ENCODE measurements around the gene PLXDC2.

Gene PLXDC2

DNA sequence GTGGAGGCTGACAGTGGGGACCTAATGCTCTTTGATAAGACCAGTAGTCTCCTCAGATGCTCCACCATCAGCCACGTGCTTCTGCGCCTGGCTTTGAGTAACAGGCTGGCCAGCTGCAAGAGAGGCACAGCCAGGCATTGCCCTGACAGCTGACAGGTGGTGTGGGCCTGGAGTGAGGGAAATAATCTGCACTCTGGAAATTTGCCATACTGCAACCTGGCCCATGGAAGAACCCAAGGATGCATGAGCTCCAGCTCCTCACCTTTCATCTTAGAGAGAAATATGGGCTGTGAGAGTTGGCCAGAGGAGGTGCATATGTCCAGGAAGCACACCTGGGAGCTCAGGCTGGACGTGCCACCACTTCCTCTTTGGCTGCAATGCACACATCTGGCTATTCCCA lies 118.9 kb downstream of the PLXDC2 start:
- no peak for DNase-seq (ENCODE audit: low read depth in 2 of 2, low spot score in 1 of 2)

DNA sequence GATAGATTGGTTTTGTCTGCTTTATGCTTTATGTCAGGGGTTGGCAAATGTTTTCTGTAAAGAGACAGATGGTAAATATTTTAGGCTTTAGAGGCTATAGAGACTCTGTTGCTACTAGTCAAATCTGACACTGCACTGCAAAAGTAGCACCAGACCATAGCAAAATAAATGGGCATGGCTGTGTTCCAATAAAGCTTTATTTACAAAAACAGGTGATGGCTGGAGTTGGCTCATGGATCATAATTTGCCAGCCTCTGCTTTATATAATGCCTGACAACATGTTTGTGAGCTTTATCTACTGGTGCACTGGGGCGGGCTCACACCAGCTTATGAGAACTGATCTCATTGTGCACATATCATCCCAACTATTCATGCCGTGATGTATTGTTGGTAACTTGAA lies 120.1 kb downstream of the PLXDC2 start:
- DNase-seq (ENCODE audit: low read depth in 2 of 2, low spot score in 1 of 2): no peak

DNA sequence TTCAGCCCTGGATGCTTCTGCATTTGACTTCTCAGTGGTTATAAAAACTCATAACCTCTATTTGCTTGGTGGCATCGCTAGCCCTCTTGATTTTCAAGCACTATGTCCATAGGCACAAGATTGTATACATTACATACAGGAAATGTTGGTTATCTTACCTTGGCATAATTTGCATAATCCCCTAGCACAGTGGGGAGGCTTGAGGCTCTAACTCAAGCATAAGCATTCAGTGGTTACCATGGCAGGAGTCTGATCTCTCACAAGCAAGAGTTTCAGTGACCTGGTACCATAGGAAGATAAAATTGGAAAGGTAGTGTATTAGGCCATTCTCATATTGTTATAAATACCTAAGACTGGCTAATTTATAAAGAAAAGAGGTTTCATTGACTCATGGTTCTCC lies 121.8 kb downstream of the PLXDC2 start:
- no peak for DNase-seq (ENCODE audit: low read depth in 2 of 2, low spot score in 1 of 2)

DNA sequence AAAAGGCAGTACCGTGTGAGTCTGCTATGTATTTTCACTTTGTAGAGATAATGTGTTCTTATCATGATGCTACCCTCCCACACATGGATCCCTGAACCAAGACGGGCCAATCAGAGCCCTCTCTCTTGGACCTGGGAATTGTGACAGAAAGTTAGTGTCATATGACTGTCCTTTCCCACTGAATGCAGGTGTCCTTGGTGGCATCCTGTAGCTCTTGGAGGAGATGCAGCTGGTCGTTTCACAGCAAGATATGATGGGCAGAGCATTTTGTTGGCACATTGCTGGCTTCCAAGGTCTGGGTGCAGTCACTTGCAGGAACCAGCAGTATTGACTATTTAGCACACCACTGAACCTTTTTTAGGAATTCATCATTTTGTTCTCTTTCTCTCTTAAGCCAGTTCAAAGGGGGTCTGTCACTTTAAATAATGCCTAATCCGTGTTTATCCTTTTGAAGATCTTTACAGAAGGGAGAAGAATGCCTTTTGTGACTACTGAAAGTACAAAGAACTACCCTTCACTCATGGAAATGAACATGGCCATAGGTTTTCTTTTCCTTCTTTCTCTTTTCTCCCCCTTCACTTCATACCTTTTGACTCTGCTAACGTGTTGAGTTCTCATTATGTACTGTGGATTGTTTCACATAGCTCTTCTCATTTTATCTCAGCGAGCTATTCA lies 125.1 kb downstream of the PLXDC2 start:
- DNase-seq (ENCODE audit: low read depth in 2 of 2, low spot score in 1 of 2): no peak

DNA sequence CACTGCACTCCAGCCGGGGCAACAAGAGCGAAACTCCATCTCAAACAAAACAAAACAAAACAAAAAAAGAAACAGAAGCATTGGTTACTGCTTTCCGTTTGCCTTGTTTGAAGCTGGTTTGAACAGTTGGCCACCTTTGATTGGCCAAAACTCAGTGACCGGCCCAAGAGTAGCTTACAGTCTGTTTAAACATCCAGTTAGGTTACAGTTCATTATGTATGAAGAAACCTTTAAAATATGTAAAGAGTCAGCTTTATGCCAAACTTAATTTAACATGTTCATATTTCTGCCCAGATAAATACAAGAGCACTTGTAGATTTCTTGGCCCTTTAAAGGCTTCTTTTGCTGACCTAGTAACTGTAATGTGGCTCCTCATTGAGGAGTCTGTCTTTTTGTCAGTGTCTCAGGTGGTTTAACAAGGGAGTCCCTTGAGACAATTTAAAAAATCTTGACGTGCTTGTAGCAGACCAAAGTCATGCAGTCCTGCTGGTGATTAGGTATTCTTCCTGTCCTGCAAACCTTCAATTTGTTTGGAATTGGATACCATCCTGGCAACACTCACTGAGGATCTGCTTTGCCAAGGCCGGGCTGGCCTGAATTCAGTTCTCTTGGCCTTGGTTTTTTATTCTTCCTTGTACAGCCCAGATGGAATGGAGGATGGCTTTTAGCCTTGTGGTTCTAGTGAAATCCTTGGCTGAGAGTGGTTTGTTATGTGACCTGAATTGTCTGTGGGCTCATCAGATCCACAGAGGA lies 128.9 kb downstream of the PLXDC2 start:
- no peak for DNase-seq (ENCODE audit: low read depth in 2 of 2, low spot score in 1 of 2)

DNA sequence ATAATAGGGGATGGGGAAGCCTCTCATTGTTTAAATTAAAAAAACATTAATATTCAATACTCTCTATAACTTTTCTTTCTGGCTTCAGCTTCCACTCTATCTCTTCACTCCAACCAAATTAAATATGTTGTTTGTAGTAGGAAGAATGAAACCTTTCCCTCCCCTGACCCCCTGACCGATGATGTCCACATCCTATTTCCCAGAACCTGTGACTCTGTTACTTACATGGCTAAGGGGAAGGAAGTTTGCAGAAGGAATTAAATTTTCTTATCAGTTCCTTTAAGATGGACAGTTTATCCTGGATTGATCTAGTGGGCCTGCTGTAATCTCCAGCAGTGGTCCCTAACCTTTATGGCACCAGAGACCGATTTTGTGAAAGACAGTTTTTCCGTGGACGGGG lies 130.0 kb downstream of the PLXDC2 start:
- no peak for DNase-seq (ENCODE audit: low read depth in 2 of 2, low spot score in 1 of 2)

DNA sequence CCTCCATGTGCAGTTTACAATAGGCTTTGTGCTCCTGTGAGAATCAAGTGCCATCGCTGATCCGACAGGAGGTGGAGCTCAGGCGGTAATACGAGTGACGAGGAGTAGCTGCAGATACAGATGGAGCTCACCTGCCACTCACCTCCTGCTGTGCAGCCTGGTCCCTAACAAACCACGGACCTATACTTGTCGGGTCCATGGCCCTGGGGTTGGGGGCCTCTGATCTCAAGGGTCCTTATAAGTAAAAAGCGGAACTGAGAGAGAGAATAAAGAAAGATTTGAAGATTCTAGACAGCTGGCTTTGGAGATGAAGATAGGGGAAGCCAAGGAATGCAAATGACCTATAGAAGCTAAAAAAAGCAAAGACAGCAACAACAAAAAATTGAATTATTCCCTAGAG lies 130.6 kb downstream of the PLXDC2 start:
- no peak for DNase-seq (ENCODE audit: low read depth in 2 of 2, low spot score in 1 of 2)

DNA sequence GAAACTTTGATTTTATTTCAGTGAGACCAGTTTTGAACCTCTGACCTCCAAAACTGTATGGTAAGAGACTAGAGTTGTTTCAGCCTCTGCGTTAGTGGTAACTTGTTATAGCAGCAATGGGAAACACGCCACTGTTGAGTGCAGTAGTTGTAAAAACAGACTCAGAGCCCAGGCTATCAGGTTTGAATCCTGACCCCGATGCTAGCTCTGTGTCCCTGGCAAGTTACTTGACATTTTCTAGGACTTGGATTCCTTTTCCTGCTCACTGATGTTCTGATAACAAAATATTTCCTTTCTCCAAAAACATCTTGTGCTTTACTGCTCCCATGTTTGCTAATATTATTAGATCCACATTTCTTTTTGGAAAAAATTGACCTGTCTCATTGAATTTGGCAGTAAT lies 131.0 kb downstream of the PLXDC2 start:
- DNase-seq (ENCODE audit: low read depth in 2 of 2, low spot score in 1 of 2): no peak

DNA sequence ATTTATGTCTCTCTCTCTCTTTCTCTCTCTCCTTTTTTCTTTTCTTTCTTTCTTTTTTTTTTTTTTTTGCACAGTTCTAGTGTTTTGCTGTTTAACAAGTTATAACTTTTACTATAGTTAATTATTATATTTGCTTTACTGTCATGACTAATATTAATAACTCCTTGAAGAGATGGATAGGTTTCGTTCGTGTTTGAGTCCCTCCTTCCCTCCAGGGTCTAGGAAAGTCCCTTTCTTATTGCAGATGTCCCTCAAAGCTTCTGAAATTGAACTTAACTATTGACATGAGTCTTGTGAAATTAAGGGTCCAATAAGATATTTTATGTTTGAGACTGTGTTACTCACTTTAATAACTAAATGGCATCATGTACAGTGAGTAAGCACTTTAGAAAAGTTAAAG lies 131.4 kb downstream of the PLXDC2 start:
- DNase-seq (ENCODE audit: low read depth in 2 of 2, low spot score in 1 of 2): no peak

DNA sequence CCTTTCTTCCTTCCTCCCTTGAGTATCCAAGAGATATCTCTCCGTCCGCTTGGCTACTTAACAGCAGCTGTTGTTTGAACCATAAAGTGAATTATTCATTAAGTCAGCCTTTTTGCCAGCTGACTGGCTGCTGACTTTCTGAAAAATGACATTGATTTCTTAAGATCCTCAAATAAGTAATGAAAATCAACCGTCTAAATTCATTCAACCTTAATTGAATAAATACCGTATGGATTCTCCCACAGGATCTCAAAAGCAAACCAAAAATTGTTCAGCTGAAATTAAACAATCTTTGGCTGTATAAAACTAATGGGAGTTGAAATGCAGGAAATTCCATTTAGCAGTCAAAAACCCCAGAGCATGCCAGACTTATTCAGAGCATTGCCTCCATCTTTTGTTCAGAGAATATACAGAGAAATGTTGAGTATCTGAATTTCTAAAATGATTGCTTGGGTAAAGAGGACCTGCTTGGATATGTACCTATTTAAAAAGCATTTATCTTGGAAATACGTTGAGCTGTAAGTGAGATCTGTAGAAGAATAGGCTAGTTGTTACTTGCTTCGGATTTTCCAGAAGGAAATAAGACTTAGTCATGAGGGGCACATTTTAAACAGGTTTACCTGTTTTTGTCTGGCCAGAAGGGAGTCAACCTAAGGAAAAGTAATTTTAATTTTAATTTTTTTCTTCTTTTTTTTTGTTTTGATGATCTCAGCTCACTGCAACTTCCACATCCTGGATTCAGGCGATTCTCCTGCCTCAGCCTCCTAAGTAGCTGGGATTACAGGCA lies 136.2 kb downstream of the PLXDC2 start:
- DNase-seq (ENCODE audit: low read depth in 2 of 2, low spot score in 1 of 2): no peak

DNA sequence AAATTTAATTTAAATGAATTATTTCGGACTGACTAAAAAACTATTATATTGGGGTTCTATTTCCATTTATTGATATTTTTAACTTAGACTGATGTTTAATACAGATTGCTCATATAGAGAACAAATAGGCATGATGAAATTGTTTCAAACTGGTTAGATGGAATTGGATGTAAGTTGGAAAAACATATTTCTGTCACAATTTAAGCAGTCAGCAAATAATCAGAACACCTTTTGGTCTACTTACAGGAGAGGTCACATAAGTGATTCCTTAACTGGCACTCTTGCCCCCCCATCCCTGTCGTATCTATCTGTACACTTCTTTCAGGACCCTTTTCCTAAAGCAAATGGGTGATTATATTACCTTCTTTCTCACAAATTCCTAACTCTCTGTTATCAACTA lies 138.4 kb downstream of the PLXDC2 start:
- DNase-seq (ENCODE audit: low read depth in 2 of 2, low spot score in 1 of 2): no peak

DNA sequence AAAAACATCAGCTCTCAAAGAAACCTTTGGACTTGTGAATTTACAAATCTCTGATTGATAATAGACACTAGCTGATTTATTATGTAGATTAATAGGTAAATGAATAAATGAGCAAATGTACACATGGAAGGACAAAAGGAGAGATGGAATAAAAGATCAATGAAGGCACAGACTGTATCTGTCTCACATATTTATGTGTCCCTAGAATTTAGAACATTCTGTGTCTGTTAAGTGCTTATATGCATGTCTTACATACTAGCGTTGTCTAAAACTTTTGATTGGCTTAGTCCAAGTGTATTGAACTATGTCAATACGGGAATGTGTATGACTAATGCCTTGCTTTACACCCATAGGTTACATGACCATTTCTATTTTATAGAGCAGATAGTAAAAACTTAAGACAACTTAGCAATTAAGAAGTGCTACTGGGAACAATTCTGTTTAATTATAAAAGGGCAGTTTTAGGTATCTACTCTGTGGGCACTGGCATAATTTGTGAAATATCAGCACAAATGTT lies 140.3 kb downstream of the PLXDC2 start:
- DNase-seq (ENCODE audit: low read depth in 2 of 2, low spot score in 1 of 2): no peak

DNA sequence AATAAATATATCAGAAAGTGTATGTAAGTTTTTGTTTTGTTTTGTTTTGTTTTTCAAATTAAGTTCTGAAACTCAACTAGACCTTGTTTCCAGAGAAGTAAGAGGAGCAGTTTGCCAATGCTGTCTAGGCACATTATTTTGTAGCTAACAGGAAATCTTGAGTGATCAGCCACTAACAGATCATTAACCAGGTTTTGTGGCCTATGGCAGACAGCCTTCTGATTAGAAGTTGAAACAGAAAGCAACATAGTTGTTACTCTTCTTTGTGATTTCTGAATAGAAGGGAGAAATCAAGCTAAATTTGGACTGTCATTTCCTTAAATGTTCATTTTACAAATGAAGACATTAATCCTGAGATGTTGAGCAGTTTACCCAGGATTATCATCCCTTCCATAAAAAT lies 142.6 kb downstream of the PLXDC2 start:
- no peak for DNase-seq (ENCODE audit: low read depth in 2 of 2, low spot score in 1 of 2)

DNA sequence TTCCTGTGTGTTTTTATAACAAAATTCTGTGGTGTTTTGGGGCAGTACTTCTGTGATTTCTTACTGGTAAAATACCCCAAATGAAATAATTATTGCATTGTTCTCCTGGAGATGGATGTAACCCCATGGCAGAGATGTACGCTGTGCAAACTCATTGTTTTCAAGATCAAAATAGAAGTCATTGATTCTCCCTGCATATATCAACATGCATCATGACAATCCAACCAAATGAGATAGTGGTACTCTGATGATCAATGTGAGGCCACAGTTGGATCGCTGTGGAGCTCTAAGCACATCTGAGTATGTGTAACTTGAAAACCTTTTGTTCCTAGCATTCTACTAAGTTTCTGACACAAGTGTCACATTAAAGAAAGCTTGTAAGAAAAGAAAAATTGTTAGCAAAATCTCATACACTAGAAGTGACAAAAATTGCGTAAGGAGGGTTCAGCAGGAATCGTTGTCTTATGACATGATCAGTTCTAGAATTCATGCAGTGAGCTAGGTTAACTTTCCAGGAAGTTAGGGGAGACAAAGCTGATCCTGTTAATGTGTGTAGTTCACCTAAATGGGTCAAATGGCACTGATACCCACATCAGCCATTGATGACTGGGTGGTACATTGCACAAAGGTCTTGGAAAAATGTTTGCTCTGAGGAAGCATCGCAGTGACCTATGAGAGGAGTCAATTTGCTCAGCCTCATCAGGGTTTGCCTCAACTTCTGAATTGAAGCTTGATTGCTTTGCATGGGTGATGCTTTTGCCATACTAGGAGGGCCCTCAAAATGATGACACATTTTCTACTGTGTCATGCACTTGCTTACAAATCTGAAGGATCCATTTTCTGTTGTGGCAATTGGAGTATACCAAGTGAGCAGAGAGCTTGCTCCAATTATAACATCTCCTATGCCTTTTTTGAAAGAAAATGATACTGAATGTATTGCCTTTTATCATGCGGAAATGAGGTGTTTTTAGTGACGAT lies 145.1 kb downstream of the PLXDC2 start:
- DNase-seq (ENCODE audit: low read depth in 2 of 2, low spot score in 1 of 2): no peak

DNA sequence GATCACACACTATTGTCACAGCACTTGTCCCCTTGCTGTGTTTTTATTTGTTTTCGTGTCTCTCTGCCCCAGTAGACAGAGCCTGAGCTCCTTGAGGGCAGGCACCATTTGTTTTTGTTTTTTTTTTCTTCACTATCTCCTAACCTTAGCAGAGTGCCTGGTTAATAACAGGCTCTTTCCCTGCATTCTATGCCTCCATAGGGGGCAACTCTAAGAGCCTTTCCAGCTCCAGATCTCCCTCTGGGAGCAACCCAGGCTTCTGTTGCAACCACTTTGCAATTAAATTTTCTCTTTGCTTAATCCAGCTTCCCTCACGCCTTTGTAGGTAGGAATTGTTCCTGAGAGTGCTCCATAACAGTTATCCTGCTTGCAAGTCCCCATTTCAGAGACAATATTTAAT lies 148.4 kb downstream of the PLXDC2 start:
- no peak for DNase-seq (ENCODE audit: low read depth in 2 of 2, low spot score in 1 of 2)

DNA sequence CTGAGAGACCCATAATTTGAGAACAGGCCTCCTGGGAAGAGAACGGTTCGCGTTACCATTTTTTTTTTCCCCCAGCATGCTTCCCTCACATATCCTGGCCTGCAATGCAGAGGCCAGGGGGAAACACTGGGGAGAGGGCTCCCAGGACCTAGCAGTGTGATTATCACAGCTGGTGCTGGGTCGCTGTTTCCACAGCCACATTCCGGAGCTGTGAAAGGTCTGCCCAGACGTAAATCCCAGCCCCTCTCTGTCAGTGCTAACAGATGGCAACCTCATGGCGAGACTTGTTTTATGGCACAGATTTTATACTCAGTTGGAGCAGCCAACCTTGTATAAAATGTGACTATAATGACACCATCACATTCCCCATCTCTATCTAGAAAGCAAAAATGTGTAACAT lies 150.5 kb downstream of the PLXDC2 start:
- no peak for DNase-seq (ENCODE audit: low read depth in 2 of 2, low spot score in 1 of 2)

DNA sequence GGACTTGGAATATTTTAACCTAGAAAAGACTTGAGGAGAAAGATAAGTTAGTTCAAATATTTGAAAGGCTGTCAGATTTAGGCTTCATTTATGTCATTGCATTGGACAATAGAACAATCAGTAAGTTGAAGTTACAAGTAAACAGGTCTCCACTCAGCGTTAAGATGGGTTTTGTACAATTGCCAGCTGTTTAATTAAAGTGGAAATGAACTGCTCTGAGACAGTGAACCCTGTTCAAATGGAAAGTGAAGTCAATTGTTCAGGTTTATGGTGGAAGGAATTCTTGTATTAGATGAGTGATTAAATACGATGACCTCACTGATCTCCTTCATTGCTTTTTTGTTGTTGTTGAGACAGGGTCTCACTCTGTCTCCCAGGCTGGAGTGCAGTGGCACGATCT lies 151.7 kb downstream of the PLXDC2 start:
- no peak for DNase-seq (ENCODE audit: low read depth in 2 of 2, low spot score in 1 of 2)

DNA sequence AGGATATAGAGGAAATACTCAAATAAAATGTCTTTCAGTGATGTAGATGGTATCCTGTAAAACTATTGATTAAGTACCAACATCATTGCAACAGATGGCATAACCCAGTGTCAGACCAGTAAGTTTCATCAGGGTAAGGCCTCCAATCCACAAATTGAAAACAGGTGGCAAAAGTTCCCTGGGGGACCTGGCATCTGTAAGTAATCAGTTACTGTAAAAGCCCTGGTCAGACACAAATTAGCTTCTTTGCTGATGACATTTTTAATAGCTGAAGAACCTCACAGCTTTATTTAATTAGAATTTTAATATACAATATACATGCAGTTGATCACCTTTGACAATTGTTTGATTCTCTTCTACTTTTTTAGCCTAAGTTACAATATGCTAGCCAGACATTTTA lies 152.5 kb downstream of the PLXDC2 start:
- DNase-seq (ENCODE audit: low read depth in 2 of 2, low spot score in 1 of 2): no peak

DNA sequence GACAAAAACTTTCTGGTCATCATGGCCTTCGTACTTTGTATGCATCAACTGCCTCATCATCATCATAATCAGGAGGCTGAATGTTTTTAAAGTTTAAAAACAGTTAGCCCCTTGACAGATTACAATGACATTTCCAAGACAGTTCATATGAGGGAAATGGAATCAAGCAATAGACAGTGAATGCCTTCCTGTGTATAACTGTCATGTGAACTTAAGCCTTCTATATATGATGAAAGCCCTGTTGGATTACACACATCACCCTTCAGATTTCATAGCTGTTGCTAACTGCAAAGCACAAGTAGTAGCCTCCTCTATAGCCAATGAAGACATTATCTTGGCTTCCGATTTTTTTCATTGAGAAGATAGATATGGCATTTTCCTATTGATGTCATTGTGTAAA lies 154.0 kb downstream of the PLXDC2 start:
- no peak for DNase-seq (ENCODE audit: low read depth in 2 of 2, low spot score in 1 of 2)

DNA sequence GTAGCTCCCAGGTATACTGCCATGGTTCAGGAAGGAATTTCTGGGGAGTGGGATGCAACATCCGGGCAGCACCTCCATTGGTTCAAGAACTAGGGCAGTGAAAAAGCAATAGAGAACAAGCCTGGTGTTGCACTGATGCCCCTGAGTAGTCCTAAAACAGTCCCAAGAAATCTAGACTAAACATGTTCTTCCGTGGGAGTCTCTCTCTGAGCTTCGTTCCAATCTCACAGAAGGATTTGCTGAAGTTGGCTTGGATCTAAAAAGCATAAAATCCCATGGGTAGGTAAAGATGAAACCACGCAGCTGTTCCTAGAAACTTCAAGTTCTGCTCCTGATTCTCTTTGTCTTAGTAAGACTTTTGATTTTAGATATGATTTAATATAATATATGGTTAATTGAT lies 154.5 kb downstream of the PLXDC2 start:
- DNase-seq (ENCODE audit: low read depth in 2 of 2, low spot score in 1 of 2): no peak

Measured in stimulated activated CD8-positive, alpha-beta memory T cell treated with anti-CD3 and anti-CD28 coated beads, Interleukin-4, amount 100 ng/mL, for 1 hour (primary cell).